OCI-LY1 (cell line): ENCODE measurements around the gene C2.

Experiments used
- H2AFZ ChIP-seq: fragments of 200-600 bp; sonication (generic), shearing (Covaris generic); 2 replicates; pipeline ENCODE4 v1.6.0; 2014; ENCODE audit warnings: antibody characterized with exemption, mild to moderate bottlenecking, low read length
- H3F3A ChIP-seq: fragments of 200-600 bp; sonication (generic), shearing (Covaris generic); 2 replicates; pipeline ENCODE4 v1.6.0; 2014; ENCODE audit warnings: mild to moderate bottlenecking, antibody characterized with exemption, low read length, moderate library complexity; ENCODE audit not compliant: insufficient read depth
- H3K27ac ChIP-seq: fragments of 200-600 bp; sonication (generic); 2 replicates; pipeline ENCODE4 v1.5.1; 2014; ENCODE audit warnings: low read length, mixed run types, mild to moderate bottlenecking, low read depth; ENCODE audit not compliant: poor library complexity, severe bottlenecking
- H3K27me3 ChIP-seq: fragments of 200-600 bp; sonication (generic); 2 replicates; pipeline ENCODE4 v1.6.0; 2014; ENCODE audit warnings: antibody characterized with exemption, mild to moderate bottlenecking, low read length, moderate library complexity; ENCODE audit not compliant: insufficient read depth
- H3K36me3 ChIP-seq: fragments of 200-600 bp; sonication (generic); 2 replicates; pipeline ENCODE4 v1.6.1; 2014; ENCODE audit warnings: mild to moderate bottlenecking, antibody characterized with exemption, low read length, moderate library complexity, mixed read lengths; ENCODE audit not compliant: insufficient read depth
- H3K4me1 ChIP-seq: fragments of 200-600 bp; sonication (generic); 2 replicates; pipeline ENCODE4 v1.5.1; 2014; ENCODE audit warnings: mild to moderate bottlenecking, low read length, moderate library complexity; ENCODE audit not compliant: insufficient read depth, severe bottlenecking
- H3K4me2 ChIP-seq: fragments of 200-600 bp; sonication (generic), shearing (Covaris generic); 2 replicates; pipeline ENCODE4 v1.6.1; 2014; ENCODE audit warnings: low read length
- H3K4me3 ChIP-seq: fragments of 200-600 bp; sonication (generic); 2 replicates; pipeline ENCODE4 v1.5.1; 2014; ENCODE audit warnings: low read length, low read depth, mild to moderate bottlenecking, mixed read lengths; ENCODE audit not compliant: poor library complexity, severe bottlenecking
- H3K79me2 ChIP-seq: fragments of 200-600 bp; shearing (Covaris generic); 2 replicates; pipeline ENCODE4 v1.6.1; 2016; ENCODE audit warnings: mixed run types, low read length, mixed read lengths; ENCODE audit not compliant: insufficient read depth
- H3K9ac ChIP-seq: fragments of 200-600 bp; sonication (generic), shearing (Covaris generic); 2 replicates; pipeline ENCODE4 v1.6.1; 2014; ENCODE audit warnings: mild to moderate bottlenecking, low read length, mixed read lengths
- H3K9me2 ChIP-seq: fragments of 200-600 bp; sonication (generic), shearing (Covaris generic); 2 replicates; pipeline ENCODE4 v1.6.1; 2014; ENCODE audit warnings: low read depth, mild to moderate bottlenecking, low read length, mixed read lengths
- H3K9me3 ChIP-seq: fragments of 200-600 bp; shearing (Covaris generic); 2 replicates; pipeline ENCODE4 v1.6.1; 2014; ENCODE audit warnings: low read length, mixed read lengths
- H4K20me1 ChIP-seq: fragments of 200-600 bp; sonication (generic), shearing (Covaris generic); 2 replicates; pipeline ENCODE4 v1.6.0; 2016; ENCODE audit warnings: mild to moderate bottlenecking, low read length; ENCODE audit not compliant: insufficient read depth
- EZH2 ChIP-seq: fragments of 200-600 bp; sonication (generic), shearing (Covaris generic); IDR thresholded peaks from 2 replicates; pipeline ENCODE4 v1.8.0; 2017; ENCODE audit warnings: borderline replicate concordance, mixed run types, mild to moderate bottlenecking, antibody characterized with exemption, low read length, moderate library complexity, mixed read lengths
- TF ChIP-seq, protein P1 (sequence below): fragments of 200-600 bp; sonication (generic), shearing (Covaris generic); IDR thresholded peaks from 2 replicates; pipeline ENCODE4 v1.5.1; 2017; ENCODE audit warnings: mild to moderate bottlenecking, antibody characterized with exemption, low read length, moderate library complexity, mixed read lengths

The C2 gene

DNA sequence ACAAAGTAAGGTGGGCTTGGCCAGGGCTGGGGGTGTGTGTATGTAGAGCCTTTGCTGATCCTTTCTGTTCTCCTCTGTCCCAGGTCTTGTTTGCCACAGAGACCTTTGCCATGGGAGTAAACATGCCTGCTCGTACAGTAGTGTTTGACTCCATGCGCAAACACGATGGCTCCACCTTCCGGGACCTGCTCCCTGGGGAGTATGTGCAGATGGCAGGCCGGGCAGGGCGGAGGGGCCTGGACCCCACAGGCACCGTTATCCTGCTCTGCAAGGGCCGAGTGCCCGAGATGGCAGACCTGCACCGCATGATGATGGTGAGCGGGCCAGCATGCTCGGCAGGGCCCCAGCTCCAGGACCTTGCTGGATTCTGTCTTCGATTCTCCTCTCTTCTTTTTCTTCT is 38.2 kb downstream of the C2 start:
- no peaks in the 10 kb centered on the region for H3K9me2 ChIP-seq
- H3K4me2 ChIP-seq, result no peak overlapping the region
- H3F3A ChIP-seq, result no peaks in the 10 kb centered on the region
- H3K27me3 ChIP-seq, result no peaks in the 10 kb centered on the region
- H2AFZ ChIP-seq, result no peak overlapping the region
- no peak overlapping the region for H3K9ac ChIP-seq
- H3K4me1 ChIP-seq, result peaks cover 12% of the 10 kb centered on the region
- no peaks in the 10 kb centered on the region for H3K79me2 ChIP-seq
- no peak overlapping the region for H3K4me3 ChIP-seq
- H3K27ac ChIP-seq, result no peak overlapping the region
- H3K9me3 ChIP-seq, result no peaks in the 10 kb centered on the region
- H4K20me1 ChIP-seq, result no peaks in the 10 kb centered on the region
- TF ChIP-seq EZH2, result no peak
- peaks cover 98% of the 10 kb centered on the region for H3K36me3 ChIP-seq

DNA sequence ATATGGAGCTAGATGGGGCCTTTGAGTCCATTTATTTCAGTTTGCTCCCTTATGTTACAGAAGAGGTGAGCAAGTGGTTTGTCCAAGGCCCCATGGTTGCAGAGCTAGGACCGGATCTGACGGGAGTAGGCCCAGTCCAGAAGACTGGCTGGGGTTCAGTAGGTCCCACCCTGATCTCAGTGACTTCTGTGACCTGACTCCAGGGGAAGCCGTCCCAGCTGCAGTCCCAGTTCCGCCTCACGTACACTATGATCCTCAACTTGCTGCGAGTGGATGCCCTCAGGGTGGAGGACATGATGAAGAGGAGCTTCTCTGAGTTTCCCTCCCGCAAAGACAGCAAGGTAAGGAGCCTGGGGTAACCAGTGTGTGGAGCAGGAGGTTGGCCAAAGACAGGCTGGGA is 39.0 kb downstream of the C2 start:
- H3K27ac ChIP-seq, result no peak overlapping the region
- H3K4me1 ChIP-seq, result peaks cover 21% of the 10 kb centered on the region
- H3K4me3 ChIP-seq, result no peak overlapping the region
- no peak overlapping the region for H2AFZ ChIP-seq
- H3K9me2 ChIP-seq, result no peaks in the 10 kb centered on the region
- H3K9me3 ChIP-seq, result no peaks in the 10 kb centered on the region
- H3K4me2 ChIP-seq, result no peak overlapping the region
- no peak overlapping the region for H3K9ac ChIP-seq
- no peaks in the 10 kb centered on the region for H4K20me1 ChIP-seq
- no peaks in the 10 kb centered on the region for H3K79me2 ChIP-seq
- no peaks in the 10 kb centered on the region for H3F3A ChIP-seq
- TF ChIP-seq EZH2, result no peak
- TF ChIP-seq, protein P1, sequence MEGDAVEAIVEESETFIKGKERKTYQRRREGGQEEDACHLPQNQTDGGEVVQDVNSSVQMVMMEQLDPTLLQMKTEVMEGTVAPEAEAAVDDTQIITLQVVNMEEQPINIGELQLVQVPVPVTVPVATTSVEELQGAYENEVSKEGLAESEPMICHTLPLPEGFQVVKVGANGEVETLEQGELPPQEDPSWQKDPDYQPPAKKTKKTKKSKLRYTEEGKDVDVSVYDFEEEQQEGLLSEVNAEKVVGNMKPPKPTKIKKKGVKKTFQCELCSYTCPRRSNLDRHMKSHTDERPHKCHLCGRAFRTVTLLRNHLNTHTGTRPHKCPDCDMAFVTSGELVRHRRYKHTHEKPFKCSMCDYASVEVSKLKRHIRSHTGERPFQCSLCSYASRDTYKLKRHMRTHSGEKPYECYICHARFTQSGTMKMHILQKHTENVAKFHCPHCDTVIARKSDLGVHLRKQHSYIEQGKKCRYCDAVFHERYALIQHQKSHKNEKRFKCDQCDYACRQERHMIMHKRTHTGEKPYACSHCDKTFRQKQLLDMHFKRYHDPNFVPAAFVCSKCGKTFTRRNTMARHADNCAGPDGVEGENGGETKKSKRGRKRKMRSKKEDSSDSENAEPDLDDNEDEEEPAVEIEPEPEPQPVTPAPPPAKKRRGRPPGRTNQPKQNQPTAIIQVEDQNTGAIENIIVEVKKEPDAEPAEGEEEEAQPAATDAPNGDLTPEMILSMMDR, result no peak
- H3K36me3 ChIP-seq, result peaks cover 90% of the 10 kb centered on the region
- no peaks in the 10 kb centered on the region for H3K27me3 ChIP-seq

DNA sequence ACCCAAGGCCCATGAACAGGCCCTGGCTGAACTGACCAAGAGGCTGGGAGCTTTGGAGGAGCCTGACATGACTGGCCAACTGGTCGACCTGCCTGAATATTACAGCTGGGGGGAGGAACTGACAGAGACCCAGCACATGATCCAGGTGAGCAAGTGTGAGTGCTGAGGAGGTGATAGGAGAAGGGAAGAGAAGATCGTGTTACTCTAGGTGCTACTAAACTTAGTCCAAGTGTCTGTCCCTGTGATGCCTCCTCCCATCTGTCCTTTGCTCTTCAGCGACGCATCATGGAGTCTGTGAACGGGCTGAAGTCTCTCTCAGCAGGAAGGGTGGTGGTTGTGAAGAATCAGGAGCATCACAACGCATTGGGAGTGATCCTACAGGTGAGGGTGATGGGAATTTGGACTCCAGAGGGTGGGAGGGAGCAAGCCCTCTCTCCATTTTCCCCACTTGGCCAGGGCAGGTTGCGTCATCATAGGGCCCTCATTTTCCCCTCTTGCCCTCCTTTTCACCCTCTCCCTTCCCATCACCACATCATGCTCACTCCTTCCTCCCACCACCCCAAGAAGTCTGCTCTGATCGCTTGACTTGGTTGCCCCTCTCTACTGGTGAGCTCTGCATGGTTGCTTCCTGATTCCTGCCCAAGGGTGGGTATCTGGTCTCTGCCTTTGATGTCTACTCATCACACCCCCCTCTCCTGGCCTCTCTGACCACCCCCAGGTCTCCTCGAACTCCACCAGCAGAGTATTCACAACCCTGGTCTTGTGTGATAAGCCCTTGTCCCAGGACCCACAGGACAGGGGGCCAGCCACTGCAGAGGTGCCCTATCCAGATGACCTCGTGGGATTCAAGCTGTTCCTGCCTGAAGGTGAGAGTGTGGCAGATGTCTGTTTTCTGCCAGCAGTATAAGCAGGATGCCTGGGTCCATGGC is 39.7 kb downstream of the C2 start:
- H3K27ac ChIP-seq, result no peak overlapping the region
- no peaks in the 10 kb centered on the region for H3K79me2 ChIP-seq
- H3K9me3 ChIP-seq, result no peaks in the 10 kb centered on the region
- peaks cover 82% of the 10 kb centered on the region for H3K36me3 ChIP-seq
- H3K4me3 ChIP-seq, result no peak overlapping the region
- no peak for TF ChIP-seq EZH2
- TF ChIP-seq, protein P1, result no peak
- no peak overlapping the region for H3K9ac ChIP-seq
- no peaks in the 10 kb centered on the region for H3K27me3 ChIP-seq
- H3K4me1 ChIP-seq, result peaks cover 23% of the 10 kb centered on the region
- no peaks in the 10 kb centered on the region for H3F3A ChIP-seq
- H4K20me1 ChIP-seq, result no peaks in the 10 kb centered on the region
- no peaks in the 10 kb centered on the region for H3K9me2 ChIP-seq
- H3K4me2 ChIP-seq, result no peak overlapping the region
- H2AFZ ChIP-seq, result no peak overlapping the region

DNA sequence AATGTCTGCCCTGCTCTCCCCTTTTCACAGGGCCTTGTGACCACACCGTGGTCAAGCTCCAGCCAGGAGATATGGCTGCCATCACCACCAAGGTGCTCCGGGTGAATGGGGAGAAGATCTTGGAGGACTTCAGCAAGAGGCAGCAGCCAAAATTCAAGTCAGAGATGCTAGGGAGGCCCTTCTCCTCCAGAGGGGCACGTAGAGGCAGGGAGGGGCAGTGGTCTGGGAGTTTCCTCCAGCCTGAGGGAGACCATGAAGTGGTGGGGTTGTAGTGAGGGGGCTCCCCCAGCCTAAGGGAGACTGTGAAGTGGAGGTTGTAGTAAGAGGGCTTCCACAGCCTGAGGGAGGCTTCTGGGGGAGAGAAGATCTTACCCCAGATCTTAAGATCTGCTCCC is 40.4 kb downstream of the C2 start:
- Histone ChIP-seq H3K4me2 (no peak overlapping the region), H3K27ac (no peak overlapping the region), H3K4me3 (no peak overlapping the region), H3K9ac (no peak overlapping the region), H3F3A (no peaks in the 10 kb centered on the region), H3K9me2 (no peaks in the 10 kb centered on the region), H3K4me1 (peaks cover 27% of the 10 kb centered on the region), H3K36me3 (peaks cover 75% of the 10 kb centered on the region), H3K9me3 (no peaks in the 10 kb centered on the region), H3K27me3 (no peaks in the 10 kb centered on the region), H3K79me2 (no peaks in the 10 kb centered on the region), H2AFZ (no peak overlapping the region), H4K20me1 (no peaks in the 10 kb centered on the region)
- TF ChIP-seq EZH2, result no peak
- TF ChIP-seq, protein P1, result no peak
